HG03342 (cell line): ENCODE measurements around the gene LIMS4.
"Not testable (repeated sequence)": the region's sequence is repeated elsewhere in the genome, so short reads cannot be mapped to it uniquely, and the experiment has no call there.

ENCODE experiments used
- ATAC-seq: cut with Tn5 transposase; IDR thresholded peaks from one replicate; pipeline ENCODE4 v1.9.1; 2021; ENCODE audit warnings: mild to moderate bottlenecking, moderate library complexity; ENCODE audit not compliant: unreplicated experiment

The LIMS4 gene, protein sequence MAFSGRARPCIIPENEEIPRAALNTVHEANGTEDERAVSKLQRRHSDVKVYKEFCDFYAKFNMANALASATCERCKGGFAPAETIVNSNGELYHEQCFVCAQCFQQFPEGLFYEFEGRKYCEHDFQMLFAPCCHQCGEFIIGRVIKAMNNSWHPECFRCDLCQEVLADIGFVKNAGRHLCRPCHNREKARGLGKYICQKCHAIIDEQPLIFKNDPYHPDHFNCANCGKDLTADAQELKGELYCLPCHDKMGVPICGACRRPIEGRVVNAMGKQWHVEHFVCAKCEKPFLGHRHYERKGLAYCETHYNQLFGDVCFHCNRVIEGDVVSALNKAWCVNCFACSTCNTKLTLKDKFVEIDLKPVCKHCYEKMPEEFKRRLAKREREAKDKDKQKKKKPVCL

DNA sequence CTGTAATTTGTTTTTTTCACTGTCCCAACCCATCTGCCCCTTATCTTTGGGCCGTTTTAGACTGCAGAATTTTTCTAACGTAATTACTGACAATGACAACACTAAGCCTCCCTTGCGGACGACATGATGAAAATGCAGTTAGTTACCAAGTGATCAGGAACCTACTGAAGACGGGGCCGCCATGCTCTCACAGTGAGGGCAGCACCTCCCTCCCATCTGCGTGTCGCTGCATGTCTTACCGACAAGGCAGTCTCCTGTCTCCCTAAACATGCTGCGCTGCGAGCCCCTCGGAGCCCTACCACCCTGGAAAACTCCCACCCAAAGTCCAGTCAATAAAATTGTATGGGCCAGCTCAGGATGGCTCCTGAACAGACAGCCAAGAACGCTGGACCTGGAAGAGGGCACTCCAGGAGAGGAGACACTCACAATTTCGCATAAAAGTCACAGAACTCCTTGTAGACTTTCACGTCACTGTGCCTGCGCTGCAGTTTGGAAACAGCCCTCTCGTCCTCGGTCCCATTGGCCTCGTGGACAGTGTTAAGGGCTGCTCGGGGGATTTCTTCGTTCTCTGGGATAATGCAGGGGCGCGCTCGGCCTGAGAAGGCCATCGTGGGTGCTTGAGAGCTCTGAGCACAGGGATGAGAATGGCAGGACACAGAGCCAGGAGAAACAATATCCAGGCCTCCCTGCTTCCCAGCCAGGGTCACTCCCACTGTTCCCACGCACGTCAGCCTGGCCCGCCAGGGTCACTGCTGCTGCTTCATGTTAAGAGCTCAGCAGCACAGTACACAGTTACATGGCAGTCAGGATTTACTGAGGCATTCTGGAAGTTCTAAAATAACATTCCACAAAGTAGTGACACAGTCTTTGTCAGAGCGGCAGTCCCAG is at the start of gene LIMS4:
TSS of gene LIMS4 (minus strand) at position 646 of the 888 bp plus-strand sequence. CDS start at position 608, 38 bp downstream.
- ATAC-seq: not testable (repeated sequence)

DNA sequence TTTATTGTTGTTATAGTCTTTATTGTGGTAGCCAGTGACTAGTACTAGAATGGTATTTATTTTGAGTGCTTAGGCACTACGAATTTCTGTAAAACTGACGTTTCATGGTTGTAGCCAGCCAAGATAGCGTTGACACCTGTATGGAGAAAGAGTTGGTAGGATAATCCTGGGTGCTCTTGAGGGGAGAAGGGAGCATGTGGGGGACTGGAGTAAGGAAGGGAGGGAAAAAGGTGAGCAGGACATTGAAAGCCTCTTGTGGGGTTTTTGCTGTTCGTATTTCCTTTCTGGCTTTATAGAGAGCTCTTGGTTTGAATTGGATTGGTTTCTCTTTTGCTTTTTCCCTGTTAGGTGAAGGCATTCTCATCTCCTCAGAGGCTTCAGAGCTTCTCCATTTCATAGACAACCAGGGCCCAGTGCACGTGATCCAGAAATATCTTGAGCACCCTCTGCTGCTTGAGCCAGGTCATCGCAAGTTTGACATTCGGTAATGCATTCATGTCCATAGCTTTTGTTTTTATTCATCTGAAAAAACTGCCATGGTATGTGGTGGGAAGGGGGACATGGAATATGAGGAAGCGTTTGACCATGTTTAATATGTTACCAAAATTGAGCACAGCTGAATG is 27.2 kb upstream of the LIMS4 start:
- peak; percentile 91 for ATAC-seq

DNA sequence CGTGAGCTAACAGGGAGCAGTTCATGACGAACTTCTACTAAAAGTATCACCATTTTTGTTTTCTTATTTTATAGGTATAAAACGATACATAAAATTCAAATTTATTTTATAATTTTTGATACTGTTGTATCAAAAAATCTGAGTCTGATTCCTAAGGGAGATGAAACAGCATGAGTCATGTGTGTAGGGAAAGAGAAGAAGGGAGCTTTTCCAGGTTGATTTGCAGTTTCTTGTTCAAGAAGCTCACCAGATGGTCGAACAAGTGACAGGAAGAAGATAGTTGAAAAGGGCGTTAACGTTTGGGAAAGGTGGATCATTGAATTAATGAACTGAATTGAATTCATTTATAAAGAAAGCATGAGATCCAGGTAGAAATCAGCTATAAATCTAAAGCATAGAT is 23.4 kb upstream of the LIMS4 start:
- ATAC-seq: not testable (repeated sequence)

DNA sequence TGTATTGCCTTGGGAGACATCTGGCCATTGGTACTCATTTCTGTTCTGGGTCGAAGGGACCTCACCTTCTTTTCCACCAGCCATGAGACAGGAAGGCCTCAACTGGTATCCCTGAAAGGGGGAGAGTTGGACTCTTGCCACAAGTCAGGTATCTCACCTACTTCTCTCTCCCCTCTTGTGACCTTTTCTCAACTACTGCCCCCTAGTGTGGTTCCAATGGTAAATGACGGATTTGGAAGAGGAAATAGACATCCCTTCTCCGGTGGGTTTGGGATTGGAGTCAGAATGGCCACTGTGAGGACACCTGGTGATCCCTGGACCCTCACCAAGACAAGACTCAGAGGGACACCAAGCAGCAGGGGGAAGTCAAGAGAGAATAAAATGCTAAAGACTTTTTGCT is 21.9 kb upstream of the LIMS4 start:
- ATAC-seq: not testable (repeated sequence)

DNA sequence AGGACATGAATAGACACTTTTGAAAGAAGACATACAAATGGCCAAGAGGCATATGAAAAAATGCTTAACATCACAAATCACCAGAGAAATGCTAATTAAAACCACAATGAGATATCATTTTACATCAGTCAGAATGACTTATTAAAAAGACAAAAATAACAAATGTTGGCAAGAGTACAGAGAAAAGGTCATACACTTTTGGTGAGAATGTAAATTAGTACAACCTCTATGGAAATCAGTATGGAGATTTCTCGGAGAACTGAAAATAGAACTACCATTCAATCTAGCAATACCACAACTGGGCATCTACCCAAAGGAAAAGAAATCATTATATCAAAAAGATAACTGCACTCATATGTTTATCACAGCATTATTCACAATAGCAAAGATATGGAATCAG is 16.4 kb upstream of the LIMS4 start:
- not testable (repeated sequence) for ATAC-seq

DNA sequence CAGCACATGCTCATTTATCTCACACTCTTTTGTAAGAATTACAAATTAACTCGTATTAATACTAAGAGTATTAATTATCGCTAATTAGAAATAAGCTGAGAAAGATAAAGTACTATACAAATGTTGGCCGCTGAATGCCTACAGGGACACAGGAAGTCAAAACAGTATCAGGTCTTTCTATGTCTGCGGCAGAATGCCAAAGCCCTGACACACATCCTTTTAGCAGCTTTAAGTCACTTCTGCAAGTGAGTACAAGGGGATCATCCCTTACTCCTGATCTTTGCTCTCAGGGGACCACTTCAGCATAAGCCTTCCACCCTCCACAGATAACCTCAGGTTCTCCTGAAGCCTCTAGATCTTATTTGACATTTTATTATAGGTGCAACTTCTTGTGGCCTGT is 10.1 kb upstream of the LIMS4 start:
- ATAC-seq: not testable (repeated sequence)

DNA sequence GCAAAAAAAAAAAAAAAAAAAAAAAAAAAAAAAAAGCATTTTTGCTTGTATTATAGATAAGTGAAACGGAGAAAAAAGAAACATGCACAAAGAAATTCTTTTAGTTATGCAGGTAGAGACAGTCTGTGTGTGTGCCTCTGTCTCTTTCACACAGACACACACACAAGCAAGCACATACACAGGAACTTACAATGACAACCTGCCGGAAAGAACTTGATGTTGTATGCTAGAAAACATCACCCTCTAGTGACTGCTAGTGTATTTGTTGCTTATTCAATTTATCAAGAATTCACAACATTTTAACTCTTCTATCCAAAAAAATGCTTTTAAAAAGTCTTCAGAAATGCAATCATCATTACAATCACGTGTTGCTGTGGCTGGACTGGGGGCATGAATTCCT is 8.6 kb upstream of the LIMS4 start:
- ATAC-seq: not testable (repeated sequence)

DNA sequence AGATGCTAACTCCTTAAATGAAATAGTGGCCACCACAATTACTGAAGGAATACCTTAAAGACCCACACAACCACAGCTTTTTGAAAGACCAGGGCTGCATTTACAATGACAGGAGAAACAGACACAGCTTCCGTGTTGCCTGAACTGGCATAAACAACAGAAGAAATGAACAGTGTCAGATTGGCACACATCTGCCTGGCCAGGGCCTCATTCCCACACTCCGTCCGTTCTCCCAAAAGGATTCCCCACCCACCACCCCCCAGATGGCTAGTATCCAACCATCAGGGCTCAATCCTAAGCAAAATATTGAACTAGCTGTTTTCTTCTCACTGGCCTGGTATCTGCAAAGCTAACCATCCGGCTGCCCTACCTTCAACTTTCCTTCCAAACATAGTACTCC is 7.5 kb upstream of the LIMS4 start:
- ATAC-seq: not testable (repeated sequence)

DNA sequence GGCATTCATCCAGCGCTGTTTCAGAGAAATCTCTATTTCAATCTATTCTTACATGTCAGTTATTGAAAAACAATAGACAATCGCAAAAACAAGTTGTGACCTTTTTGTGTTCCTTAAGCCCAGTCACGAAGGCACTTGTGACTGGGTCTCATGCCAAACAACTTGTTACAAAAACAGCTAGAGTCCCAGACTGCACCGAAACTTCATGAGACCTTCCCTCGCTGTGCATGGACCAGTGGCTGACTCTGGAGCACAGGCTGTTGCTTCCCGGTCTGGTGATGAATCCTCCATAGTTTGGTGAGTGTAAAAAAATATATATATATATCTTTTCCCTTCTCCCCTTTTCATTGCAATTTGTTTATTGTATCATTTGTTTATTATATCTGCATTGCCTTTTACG is 4.8 kb upstream of the LIMS4 start:
- ATAC-seq: not testable (repeated sequence)

DNA sequence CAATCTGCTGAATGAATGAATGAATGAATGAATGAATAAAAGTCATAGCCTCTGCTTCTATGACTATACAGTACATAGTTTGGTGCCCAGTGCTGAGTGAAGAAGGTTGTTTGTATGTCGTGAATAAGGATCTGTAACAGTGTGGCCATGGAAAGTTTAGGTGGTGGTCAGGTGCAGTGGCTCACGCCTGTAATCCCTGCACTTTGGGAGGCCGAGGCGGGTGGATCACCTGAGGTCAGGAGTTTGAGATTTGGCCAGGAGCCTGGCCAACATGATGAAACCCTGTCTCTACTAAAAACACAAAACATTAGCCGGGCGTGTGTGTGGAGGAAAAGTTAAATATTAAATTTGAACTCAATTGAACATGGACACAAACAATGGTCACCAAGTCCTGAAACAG is 4.3 kb upstream of the LIMS4 start:
- ATAC-seq: not testable (repeated sequence)

DNA sequence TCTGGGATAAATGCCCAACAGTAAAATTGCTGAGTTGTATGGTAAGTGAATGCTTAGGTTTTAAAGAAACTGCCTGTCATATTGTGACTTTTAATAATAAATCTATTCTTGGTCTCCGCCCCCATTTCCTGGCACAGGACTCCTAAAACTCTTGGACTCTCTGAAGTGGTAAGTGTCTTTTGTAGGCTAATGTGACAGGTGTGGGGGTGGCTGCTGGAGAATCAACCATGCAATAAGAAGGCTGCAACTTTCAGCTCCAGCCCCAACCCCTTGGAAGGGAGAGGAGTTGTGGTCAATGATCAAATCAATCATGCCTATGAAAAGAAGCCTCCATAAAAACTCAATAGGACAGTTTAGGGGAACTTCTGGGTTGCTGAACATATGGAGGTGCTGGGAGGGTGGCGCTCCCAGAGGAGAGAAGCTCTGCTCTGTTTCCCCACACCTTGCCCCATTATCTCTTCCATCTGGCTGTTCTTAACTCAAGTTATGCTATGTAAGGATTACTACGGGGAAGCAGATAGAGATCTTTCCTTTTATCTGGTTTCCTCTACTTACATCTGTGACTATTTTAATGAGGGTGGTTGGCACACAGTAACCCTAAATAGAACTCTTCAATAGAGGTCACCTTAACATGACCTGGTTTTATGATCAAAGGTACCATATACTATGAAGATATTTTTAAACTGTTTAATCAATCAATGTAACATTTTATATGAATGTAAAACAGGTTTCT is 3.2 kb upstream of the LIMS4 start:
- ATAC-seq: not testable (repeated sequence)

DNA sequence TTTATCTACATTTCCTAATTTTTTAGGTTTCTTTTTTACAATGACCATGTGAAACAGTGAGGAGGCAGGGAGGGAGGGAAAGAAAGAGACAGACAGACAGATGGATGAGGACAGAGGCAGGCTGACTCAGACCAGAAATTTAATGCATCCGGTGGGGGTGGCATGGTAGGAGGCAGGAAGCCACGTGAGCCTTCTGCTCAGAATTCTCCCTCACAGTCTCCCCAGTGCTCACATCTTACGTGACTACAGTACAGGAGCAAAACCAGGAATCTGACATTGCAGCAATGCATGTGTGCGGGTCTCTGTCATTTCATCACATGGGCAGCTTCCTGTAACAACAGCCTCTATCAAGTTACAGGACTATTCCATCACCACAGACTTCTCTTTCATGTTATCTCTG is 2.3 kb upstream of the LIMS4 start:
- ATAC-seq: peak; percentile 99

DNA sequence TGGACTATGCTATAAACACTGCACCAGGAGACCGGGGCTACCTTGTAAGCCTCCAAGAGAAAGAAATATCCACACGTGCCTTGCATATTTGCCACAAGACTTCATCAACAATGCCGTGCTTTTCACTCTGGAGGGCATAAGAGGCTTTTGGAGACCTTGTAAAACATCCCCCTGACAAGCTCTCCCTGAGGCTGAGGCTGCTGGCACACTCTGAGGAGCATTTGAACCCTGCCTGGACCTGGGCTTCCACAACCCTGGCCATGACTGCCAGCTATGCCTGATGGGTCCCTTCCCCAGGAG is 393 bp upstream of the LIMS4 start:
- ATAC-seq: not testable (repeated sequence)

DNA sequence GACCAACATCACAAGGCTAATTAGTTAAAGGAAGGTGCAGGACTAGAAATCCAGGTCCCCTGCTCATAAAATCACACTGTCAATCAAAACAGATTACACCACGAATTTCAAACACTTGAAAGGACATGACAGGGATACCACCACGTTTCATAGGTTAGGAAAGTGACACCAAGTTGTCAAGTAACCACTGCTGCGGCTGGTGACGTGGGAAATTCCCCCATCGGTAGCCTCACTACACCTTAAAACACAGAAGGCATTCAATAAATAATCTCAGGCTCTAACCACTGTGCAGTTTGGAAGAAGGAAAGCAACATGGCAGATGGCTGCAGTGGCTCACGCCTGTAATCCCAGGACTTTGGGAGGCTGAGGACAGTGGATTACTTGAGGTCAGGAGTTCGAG is 3.7 kb downstream of the LIMS4 start:
- ATAC-seq: not testable (repeated sequence)

DNA sequence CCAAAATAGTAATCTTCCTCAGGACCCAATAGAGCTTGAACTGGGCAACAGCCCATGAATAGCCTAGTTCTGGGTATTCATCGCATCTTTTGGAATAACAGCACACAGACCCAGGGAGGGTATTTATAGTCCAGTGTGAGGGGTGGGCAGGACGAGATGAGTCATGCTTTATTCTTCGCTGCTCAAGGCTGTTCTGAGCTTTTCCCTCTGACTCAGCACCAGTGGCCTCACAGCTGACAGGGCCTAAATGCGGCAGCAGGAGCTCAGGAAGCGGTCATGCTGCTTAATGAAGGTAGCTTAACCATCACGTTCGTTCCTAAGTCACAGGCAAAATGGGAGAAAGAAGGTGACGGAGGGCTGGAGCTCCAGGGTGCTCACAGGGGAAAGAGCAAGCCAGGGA is 7.3 kb downstream of the LIMS4 start:
- peak; percentile 78 for ATAC-seq

DNA sequence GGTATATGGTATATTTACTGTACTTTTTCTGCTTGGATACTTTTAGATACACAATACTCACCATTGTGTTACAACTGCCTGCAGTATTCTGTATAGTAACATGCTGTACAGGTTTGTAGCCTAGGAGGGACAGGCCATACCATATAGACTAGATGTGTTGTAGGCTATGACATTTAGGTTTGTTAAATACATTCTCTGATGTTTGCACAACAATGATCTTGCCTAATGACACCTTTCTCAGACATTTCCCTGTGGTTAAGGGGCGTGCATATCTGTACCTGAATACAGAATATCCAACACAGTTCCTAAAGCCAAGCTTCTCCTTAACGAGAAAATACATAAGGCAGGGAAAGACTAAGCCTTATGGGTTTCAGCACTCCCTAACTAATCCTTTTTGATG is 10.2 kb downstream of the LIMS4 start:
- ATAC-seq: not testable (repeated sequence)

DNA sequence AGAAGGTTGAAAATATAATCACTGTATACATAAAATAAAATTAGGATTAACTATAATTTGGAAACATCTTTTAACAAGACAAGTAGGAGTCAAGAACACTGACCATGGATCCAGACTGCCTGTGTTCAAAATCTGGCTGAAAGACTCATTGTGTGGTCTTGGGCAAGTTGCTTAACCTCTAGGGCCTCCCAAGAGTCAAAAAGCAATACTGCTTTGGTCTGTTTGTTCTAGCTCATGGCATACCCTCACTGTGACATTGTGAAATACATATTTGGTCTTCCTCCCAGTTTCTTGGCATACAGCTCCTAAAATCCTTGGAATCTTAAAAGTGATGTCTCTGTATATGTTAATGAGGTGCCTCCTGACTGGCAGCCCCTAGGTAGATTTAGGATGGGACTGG is 12.3 kb downstream of the LIMS4 start:
- not testable (repeated sequence) for ATAC-seq

DNA sequence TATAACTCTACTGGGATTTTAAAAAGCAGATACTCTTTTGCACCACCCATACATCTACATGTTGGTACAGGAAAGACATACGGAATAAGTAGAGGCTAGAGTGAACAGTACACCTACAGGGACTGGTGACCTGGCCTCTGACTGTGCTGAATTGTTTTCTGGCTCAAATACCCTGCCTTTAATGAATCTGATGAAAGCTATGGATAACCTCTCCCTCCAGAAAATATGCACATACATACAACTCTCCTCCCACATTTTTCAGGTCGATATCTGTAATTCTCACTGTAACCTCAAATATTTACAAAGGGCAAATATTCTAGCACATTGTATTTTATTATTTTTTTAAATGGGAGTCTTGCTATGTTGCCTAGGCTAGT is 15.4 kb downstream of the LIMS4 start:
- not testable (repeated sequence) for ATAC-seq

DNA sequence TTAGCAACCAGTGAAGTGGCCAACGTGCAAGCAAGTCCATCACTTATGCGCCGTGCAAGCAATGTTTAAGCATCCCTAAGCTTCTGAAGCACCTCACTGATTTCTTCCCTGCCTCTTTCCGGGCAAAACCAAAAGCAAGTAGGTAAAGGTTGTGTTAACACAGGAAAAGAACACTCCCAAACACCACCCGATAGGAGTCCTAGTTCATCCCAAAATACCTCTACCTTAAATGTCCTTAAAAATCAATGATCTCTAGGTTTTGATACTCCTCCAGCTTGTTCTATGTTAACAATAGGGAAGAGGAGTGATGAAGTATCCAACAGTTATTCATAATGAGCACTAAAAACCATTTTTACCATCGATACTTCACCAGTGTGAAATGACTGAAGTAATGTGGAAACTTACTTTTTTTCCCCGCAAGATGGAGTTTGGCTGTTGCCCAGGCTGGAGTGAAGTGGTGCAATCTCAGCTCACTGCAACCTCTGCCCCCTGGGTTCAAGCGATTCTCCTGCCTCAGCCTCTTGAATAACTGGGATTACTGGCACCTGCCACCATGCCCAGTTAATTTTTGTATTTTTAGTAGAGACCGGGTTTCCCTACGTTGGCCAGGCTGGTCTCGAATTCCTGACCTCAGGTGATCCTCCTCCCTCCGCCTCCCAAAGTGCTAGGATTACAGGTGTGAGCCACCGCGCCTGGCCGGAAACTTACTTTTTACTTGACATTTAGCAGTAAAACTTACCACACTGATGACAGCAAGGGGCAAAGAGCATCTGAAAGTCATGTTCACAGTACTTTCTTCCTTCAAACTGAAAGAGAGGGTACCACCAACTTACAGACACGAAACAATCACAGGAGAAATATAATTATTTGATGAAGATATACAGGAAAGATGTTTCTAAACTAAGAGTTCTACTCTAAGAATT is 16.1 kb downstream of the LIMS4 start:
- ATAC-seq: not testable (repeated sequence)
